HG03354 (cell line): ENCODE data around the gene KLHDC4.
"Not testable (repeated sequence)": the region's sequence is repeated elsewhere in the genome, so short reads cannot be mapped to it uniquely, and the experiment has no call there.

ENCODE experiments used
- ATAC-seq: cut with Tn5 transposase; IDR thresholded peaks from one replicate; pipeline ENCODE4 v1.9.1; 2021; ENCODE audit warnings: mild to moderate bottlenecking; ENCODE audit not compliant: unreplicated experiment, poor library complexity, severe bottlenecking

Gene KLHDC4

GRCh38 chr16:87724490-87725291 is 41.1 kb downstream of the KLHDC4 start:
- ATAC-seq = peak; percentile 59

GRCh38 chr16:87723226-87723623 is 42.6 kb downstream of the KLHDC4 start:
- ATAC-seq = peak; percentile 61

GRCh38 chr16:87722590-87723225 is 43.1 kb downstream of the KLHDC4 start:
- ATAC-seq = no peak

GRCh38 chr16:87721622-87722585 is 43.9 kb downstream of the KLHDC4 start:
- ATAC-seq = no peak

- ATAC-seq = no peak
These were observed 45.3 kb downstream of the KLHDC4 start for GRCh38 chr16:87720446-87720845.

GRCh38 chr16:87718831-87719230 is 47.0 kb downstream of the KLHDC4 start:
- ATAC-seq = not testable (repeated sequence)

GRCh38 chr16:87715658-87716057 is 50.1 kb downstream of the KLHDC4 start:
- ATAC-seq = no peak

GRCh38 chr16:87715231-87715630 is 50.6 kb downstream of the KLHDC4 start:
- ATAC-seq = no peak

- ATAC-seq = peak; percentile 58
These were observed 52.1 kb downstream of the KLHDC4 start for GRCh38 chr16:87713451-87714229.

- no peak for ATAC-seq
These were observed 53.5 kb downstream of the KLHDC4 start for GRCh38 chr16:87712184-87712762.

GRCh38 chr16:87710887-87711286 is 54.9 kb downstream of the KLHDC4 start:
- no peak for ATAC-seq

- no peak for ATAC-seq
These were observed 56.1 kb downstream of the KLHDC4 start for GRCh38 chr16:87709677-87710076.

GRCh38 chr16:87708881-87709638 is 56.7 kb downstream of the KLHDC4 start:
- ATAC-seq = no peak

GRCh38 chr16:87707714-87708580 is 57.8 kb downstream of the KLHDC4 start:
- no peak for ATAC-seq

GRCh38 chr16:87707097-87707496 is 58.7 kb downstream of the KLHDC4 start:
- ATAC-seq = no peak

- ATAC-seq = no peak
These were observed 59.3 kb downstream of the KLHDC4 start for GRCh38 chr16:87706278-87707000.

- no peak for ATAC-seq
These were observed 60.0 kb downstream of the KLHDC4 start for GRCh38 chr16:87705771-87706277.
